H1 (cell line): Measurements from ENCODE around the gene CPLANE2. TPM values are rescaled to one million over a fixed set of nuclear protein-coding genes. Genes with fewer than 3 reads are reported as not detected.

ENCODE experiments used
- CTCF ChIA-PET: fragments of 300-600 bp; sonication (Branson Sonifier 250); formaldehyde crosslinking; loops from one replicate; lab custom pipeline; 2021; ENCODE audit not compliant: partially characterized antibody; lab: Charles Lee
- POLR2A ChIA-PET: fragments of 300-600 bp; sonication (Branson Sonifier 250); formaldehyde crosslinking; loops from one replicate; lab custom pipeline; 2021; ENCODE audit warnings: inconsistent platforms; ENCODE audit not compliant: partially characterized antibody; lab: Charles Lee
- DNase-seq, 2 experiments: peaks; one replicate each; pipeline versions ENCODE4 v3.0.0 to v3.0.0-alpha.2; 2010 to 2022; ENCODE audit warnings: low spot score in 2 of 2, low read depth in 1 of 2, mixed read lengths in 1 of 2
- FAIRE-seq: peaks from 2 replicates; lab custom pipeline; 2011; peaks lifted over from hg19 to GRCh38; lab: Jason Lieb, UNC
- H2AFZ ChIP-seq: 2 replicates; pipeline ENCODE4 v1.8.1; 2012; ENCODE audit warnings: low read length, inconsistent platforms
- H2AK5ac ChIP-seq: 2 replicates; pipeline ENCODE4 v1.6.1; 2013; ENCODE audit warnings: low read depth, low read length
- H2BK120ac ChIP-seq: replicated peaks from 2 replicates; pipeline ENCODE3; 2013; ENCODE audit warnings: low read depth, low read length, inconsistent platforms
- H2BK12ac ChIP-seq: 2 replicates; pipeline ENCODE4 v1.6.1; 2013; ENCODE audit warnings: low read depth, low read length
- H2BK15ac ChIP-seq: 2 replicates; pipeline ENCODE4 v1.6.1; 2013; ENCODE audit warnings: low read length
- H2BK20ac ChIP-seq: 2 replicates; pipeline ENCODE4 v1.6.1; 2013; ENCODE audit warnings: low read length
- H2BK5ac ChIP-seq: 2 replicates; pipeline ENCODE4 v1.6.1; 2013; ENCODE audit warnings: low read depth, low read length
- H3K14ac ChIP-seq: 2 replicates; pipeline ENCODE4 v1.6.1; 2013; ENCODE audit warnings: inconsistent platforms; ENCODE audit not compliant: insufficient read length
- H3K18ac ChIP-seq: 2 replicates; pipeline ENCODE4 v1.6.1; 2013; ENCODE audit warnings: low read length; ENCODE audit errors: extremely low read depth
- H3K23ac ChIP-seq: 2 replicates; pipeline ENCODE4 v1.6.1; 2013; ENCODE audit warnings: inconsistent platforms; ENCODE audit not compliant: insufficient read length
- H3K23me2 ChIP-seq: 2 replicates; pipeline ENCODE4 v1.6.1; 2013; ENCODE audit warnings: low read depth, low read length
- H3K27ac ChIP-seq: 2 replicates; pipeline ENCODE4 v1.6.1; 2011; ENCODE audit warnings: low read depth, low read length, inconsistent platforms
- H3K27me3 ChIP-seq, 4 experiments: replicated peaks in 1 of 4; 1 replicate in 1 of 4; 2 replicates in 3 of 4; pipeline versions ENCODE4 v1.6.1 to v1.8.1; 2011 to 2013; ENCODE audit warnings: low read length in 3 of 4, mild to moderate bottlenecking in 3 of 4, inconsistent platforms in 2 of 4, mixed read lengths in 2 of 4, moderate library complexity in 1 of 4; ENCODE audit not compliant: control insufficient read depth in 3 of 4, insufficient read depth in 3 of 4; ENCODE audit errors: extremely low read depth in 1 of 4
- H3K36me3 ChIP-seq, 4 experiments: 2 replicates each; pipeline versions ENCODE4 v1.6.1 to v1.8.1; 2011 to 2013; ENCODE audit warnings: mild to moderate bottlenecking in 4 of 4, low read length in 3 of 4, moderate library complexity in 2 of 4, control low read depth in 1 of 4, inconsistent platforms in 1 of 4; ENCODE audit not compliant: insufficient read depth in 4 of 4, control insufficient read depth in 2 of 4
- H3K4ac ChIP-seq: replicated peaks from 2 replicates; pipeline ENCODE3; 2013; ENCODE audit warnings: low read length, low read depth, mixed read lengths, inconsistent platforms; ENCODE audit not compliant: insufficient read length
- H3K4me1 ChIP-seq, 4 experiments: replicated peaks in 1 of 4; 1 replicate in 1 of 4; 2 replicates in 3 of 4; pipeline versions ENCODE4 v1.6.1 to v1.8.1; 2011 to 2013; ENCODE audit warnings: low read length in 3 of 4, inconsistent platforms in 2 of 4, mixed read lengths in 1 of 4; ENCODE audit not compliant: insufficient read depth in 4 of 4, control insufficient read depth in 3 of 4
- H3K4me2 ChIP-seq, 2 experiments: 2 replicates each; pipeline versions ENCODE4 v1.6.1 to v1.8.1; 2011 to 2013; ENCODE audit warnings: low read depth in 2 of 2, low read length in 2 of 2, control low read depth in 1 of 2, inconsistent platforms in 1 of 2, mild to moderate bottlenecking in 1 of 2; ENCODE audit not compliant: insufficient read depth in 1 of 2
- H3K4me3 ChIP-seq, 4 experiments: fragments of 200-600, 300-600 bp in 1 of 4; sonication (generic), shearing (Covaris generic), sonication (Bioruptor Twin) in 1 of 4; 2 replicates each; pipeline versions ENCODE4 v1.5.1 to v1.8.1; 2011 to 2016; ENCODE audit warnings: low read length in 4 of 4, low read depth in 3 of 4, control low read depth in 2 of 4, inconsistent platforms in 2 of 4, mild to moderate bottlenecking in 2 of 4, mixed read lengths in 1 of 4, moderate library complexity in 1 of 4; ENCODE audit not compliant: insufficient read depth in 2 of 4; ENCODE audit errors: extremely low read depth in 1 of 4
- H3K56ac ChIP-seq: replicated peaks from 2 replicates; pipeline ENCODE3; 2013; ENCODE audit warnings: low read depth, mild to moderate bottlenecking, mixed read lengths, low read length, inconsistent platforms; ENCODE audit not compliant: insufficient read length
- H3K79me1 ChIP-seq: 2 replicates; pipeline ENCODE4 v1.6.1; 2013; ENCODE audit warnings: low read depth, low read length, control low read depth
- H3K79me2 ChIP-seq, 2 experiments: 2 replicates each; pipeline versions ENCODE4 v1.6.1 to v1.8.1; 2012 to 2013; ENCODE audit warnings: low read length in 2 of 2, mild to moderate bottlenecking in 2 of 2, inconsistent platforms in 1 of 2; ENCODE audit not compliant: insufficient read depth in 2 of 2, control insufficient read depth in 1 of 2
- H3K9ac ChIP-seq, 4 experiments: replicated peaks in 1 of 4; 1 replicate in 1 of 4; 2 replicates in 3 of 4; pipeline versions ENCODE4 v1.6.1 to v1.8.1; 2011 to 2013; ENCODE audit warnings: low read depth in 3 of 4, low read length in 3 of 4, control low read depth in 2 of 4, mild to moderate bottlenecking in 2 of 4, moderate library complexity in 2 of 4, inconsistent platforms in 1 of 4; ENCODE audit errors: extremely low read depth in 1 of 4
- H3K9me3 ChIP-seq, 2 experiments: 2 replicates each; pipeline versions ENCODE4 v1.6.1 to v1.8.1; 2012 to 2013; ENCODE audit warnings: mild to moderate bottlenecking in 2 of 2, moderate library complexity in 2 of 2, control low read depth in 1 of 2, inconsistent platforms in 1 of 2, low read depth in 1 of 2, low read length in 1 of 2, mixed read lengths in 1 of 2; ENCODE audit not compliant: insufficient read depth in 2 of 2
- H4K20me1 ChIP-seq, 2 experiments: replicated peaks in 1 of 2; 2 replicates each; pipeline versions ENCODE3 to v1.8.1; 2011 to 2013; ENCODE audit warnings: inconsistent platforms in 2 of 2, low read length in 2 of 2, mild to moderate bottlenecking in 1 of 2; ENCODE audit not compliant: insufficient read depth in 2 of 2, control insufficient read depth in 1 of 2
- H4K5ac ChIP-seq: 2 replicates; pipeline ENCODE4 v1.6.1; 2013; ENCODE audit warnings: low read length, low read depth, mixed read lengths, inconsistent platforms; ENCODE audit not compliant: insufficient read length
- H4K8ac ChIP-seq: 2 replicates; pipeline ENCODE4 v1.8.0; 2013; ENCODE audit warnings: mild to moderate bottlenecking, moderate library complexity, low read length, inconsistent platforms; ENCODE audit not compliant: insufficient read depth; ENCODE audit errors: extremely low read depth
- H4K91ac ChIP-seq: replicated peaks from 2 replicates; pipeline ENCODE3; 2013; ENCODE audit warnings: low read length, mixed read lengths, inconsistent platforms; ENCODE audit not compliant: insufficient read length
- POLR2AphosphoS5 ChIP-seq: IDR thresholded peaks from 2 replicates; pipeline ENCODE4 v1.6.1; 2011; ENCODE audit warnings: low read depth, low read length
- POU5F1 ChIP-seq: IDR thresholded peaks from 2 replicates; pipeline ENCODE4 v1.6.1; 2011; ENCODE audit warnings: low read depth, mild to moderate bottlenecking, low read length, moderate library complexity
- SAP30 ChIP-seq: fragments of 300-600 bp; sonication (generic); IDR thresholded peaks from 2 replicates; pipeline ENCODE4 v1.7.1; 2012; ENCODE audit warnings: low read length, moderate library complexity, mild to moderate bottlenecking, inconsistent platforms; ENCODE audit not compliant: insufficient read depth, insufficient replicate concordance
- WGBS, 2 experiments: shearing (Covaris generic) in 1 of 2; methylation state at CpG; one replicate each; pipeline versions ENCODE4 v1.1.6 to v1.1.7; 2013 to 2015; ENCODE audit warnings: low lambda C conversion rate in 2 of 2, mixed read lengths in 2 of 2, inconsistent platforms in 1 of 2, low coverage in 1 of 2, missing lambda C conversion rate in 1 of 2; ENCODE audit not compliant: insufficient replicate concordance in 2 of 2, insufficient coverage in 1 of 2, insufficient read length in 1 of 2; ENCODE audit errors: extremely low coverage in 1 of 2, missing lambda C conversion rate in 1 of 2; 5-methylcytosine and 5-hydroxymethylcytosine counted together
- polyA plus RNA-seq, 7 experiments: library from polyadenylated mRNA; depleted of rRNA in 3 of 7; stranded (reverse) in 5 of 7; unstranded in 2 of 7; fragments of >200 nt in 5 of 7; fragments of 200-250 nt in 2 of 7; gene quantifications; 1 replicate in 5 of 7; 2 replicates in 1 of 7; 4 replicates in 1 of 7; pipeline versions ENCODE4 v1.2.1 to v1.2.3, GENCODE V29; 2011 to 2013; ENCODE audit warnings: missing spikeins in 2 of 7, mixed read lengths in 2 of 7
- total RNA-seq: library from RNA; stranded (reverse); fragmentation: NEBNext Ultra II Directional; extraction: Animal tissue kit (Norgen Biotek cat#: 25700); gene quantifications from 2 replicates; pipeline ENCODE4 v1.2.1, GENCODE V29; 2021

Gene CPLANE2
- total and polyA plus RNA-seq, 2 of the 8 experiments (the other 6 are each of a cell fraction or from before 2014, with no cell fraction given) = 2.3 to 2.5 TPM

DNA sequence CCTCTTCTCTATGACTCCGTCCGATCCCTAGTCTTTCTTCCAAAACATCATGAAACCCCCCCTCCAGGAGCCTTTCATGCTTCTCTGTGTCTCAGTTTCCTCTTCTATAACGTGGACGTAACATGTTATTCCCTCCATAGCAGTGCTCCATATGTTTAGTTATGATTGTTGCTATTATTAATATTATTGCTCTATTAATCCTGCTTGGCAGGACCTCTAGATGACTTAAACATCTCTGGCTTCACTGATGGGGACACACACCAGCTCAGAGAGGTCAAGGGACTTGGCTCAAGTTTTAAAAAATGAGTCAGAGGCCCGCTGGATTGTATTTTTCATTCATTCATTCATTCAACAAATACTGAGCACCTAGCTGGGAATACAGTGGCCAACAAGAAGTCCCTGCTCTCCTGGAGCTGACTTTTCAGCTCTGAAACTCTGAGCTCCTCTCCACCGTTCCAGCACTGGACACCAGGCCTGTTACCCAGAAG is 404 bp upstream of the CPLANE2 start:
- Histone ChIP-seq H2BK15ac (no peak overlapping the region), H4K91ac (no peak overlapping the region), H4K20me1 (no peaks in the 10 kb centered on the region), H3K4ac (no peak overlapping the region), H2BK12ac (no peak overlapping the region), H2BK120ac (no peak overlapping the region), H3K27ac (no peak overlapping the region), H2BK5ac (no peak overlapping the region), H3K23me2 (peaks cover 6% of the 10 kb centered on the region), H2BK20ac (no peak overlapping the region), H4K8ac (no peak overlapping the region), H3K27me3 (no peaks in the 10 kb centered on the region; a peak in 1 of 7 replicates), H3K56ac (no peak overlapping the region), H3K23ac (no peak overlapping the region), H3K4me1 (peaks cover 0 to 9% (median 3%) of the 10 kb centered on the region in 4 experiments; a peak in 6 of 7 replicates), H3K79me1 (no peaks in the 10 kb centered on the region; the same call in 1 of the 2 replicates), H2AFZ (peak overlapping the region; percentile 79), H3K9ac (no peak overlapping the region), H3K36me3 (no peaks in the 10 kb centered on the region), H3K9me3 (no peaks in the 10 kb centered on the region), H4K5ac (no peak overlapping the region), H3K4me2 (peak overlapping the region; percentile 80 to 95; a peak in 3 of 4 replicates), H3K18ac (no peak overlapping the region), H3K4me3 (peak overlapping the region; percentile 21 to 74 (median 66); a peak in 5 of 8 replicates), H2AK5ac (no peak overlapping the region), H3K79me2 (no peaks in the 10 kb centered on the region), H3K14ac (no peak overlapping the region)
- WGBS, 2 experiments = 42% methylated on average over 6 of the region's 6 CpGs; no CpG with 5 or more reads in 1 of the 2 experiments
- CTCF ChIA-PET = interaction anchor here (0.5 to 13.8 kb wide), 9 partner anchors 8 to 387 kb away, joined by 3 to 106 read pairs (median 4); no protein-coding TSS in a partner anchor
- FAIRE-seq (no peak), DNase-seq (no peak)
- TF ChIP-seq POU5F1 (no peak), SAP30 (peak; percentile 1), POLR2AphosphoS5 (0 out of 2 replicates have a peak, but pooled peaks have one; percentile 24)
- POLR2A ChIA-PET = interaction anchor here (1.0 to 1.3 kb wide), 3 partner anchors 10 to 35 kb away, joined by 3 to 7 read pairs (median 4); no protein-coding TSS in a partner anchor
